ENCODE data around the gene EPPIN.

DNA sequence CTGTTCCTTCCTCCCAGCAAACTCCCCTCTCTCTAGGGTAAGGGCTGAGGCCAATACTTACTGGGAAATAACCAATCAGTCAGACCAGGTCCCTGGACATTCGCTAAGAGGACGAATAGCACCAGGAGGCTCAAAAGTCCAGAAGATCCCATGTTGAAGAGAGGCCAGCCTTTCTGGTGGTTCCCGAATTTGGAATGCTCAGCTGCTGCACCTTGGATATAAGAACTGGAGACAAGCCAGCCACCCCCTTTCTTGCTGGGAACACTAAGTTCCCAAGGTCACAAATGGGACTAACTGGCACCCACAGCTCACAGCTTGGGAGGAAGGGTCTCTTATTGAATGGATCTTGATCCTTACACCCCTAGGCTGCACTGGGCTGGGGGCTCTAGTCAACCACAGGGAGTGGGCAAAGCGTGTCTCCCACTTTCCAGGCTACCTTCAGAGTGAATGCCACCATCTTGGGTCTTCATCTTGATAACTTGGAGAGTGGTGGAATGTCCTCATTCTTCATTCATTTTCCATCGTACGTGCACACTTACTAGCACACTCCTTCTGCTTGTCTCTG is at the start of gene EPPIN:
- no peak for TF ChIP-seq CTCF (conservative IDR thresholded peaks at IDR 0.05 in 1 of 2, IDR thresholded peaks at IDR 0.05 in 1 of 2; ENCODE audit: low read depth in 1 of 2, low read length in 2 of 2)
- TF ChIP-seq EZH2 (IDR thresholded peaks at IDR 0.05; ENCODE audit: low read length, missing control alignments), result no peak

Measured in fibroblast of lung (primary cell).